GM18909 (cell line): ENCODE results near the gene EIF2AK2.

ENCODE experiments used
- ATAC-seq: cut with Tn5 transposase; IDR thresholded peaks from one replicate; pipeline ENCODE4 v1.9.1; 2021; ENCODE audit warnings: mild to moderate bottlenecking; ENCODE audit not compliant: unreplicated experiment, poor library complexity

The EIF2AK2 gene

DNA sequence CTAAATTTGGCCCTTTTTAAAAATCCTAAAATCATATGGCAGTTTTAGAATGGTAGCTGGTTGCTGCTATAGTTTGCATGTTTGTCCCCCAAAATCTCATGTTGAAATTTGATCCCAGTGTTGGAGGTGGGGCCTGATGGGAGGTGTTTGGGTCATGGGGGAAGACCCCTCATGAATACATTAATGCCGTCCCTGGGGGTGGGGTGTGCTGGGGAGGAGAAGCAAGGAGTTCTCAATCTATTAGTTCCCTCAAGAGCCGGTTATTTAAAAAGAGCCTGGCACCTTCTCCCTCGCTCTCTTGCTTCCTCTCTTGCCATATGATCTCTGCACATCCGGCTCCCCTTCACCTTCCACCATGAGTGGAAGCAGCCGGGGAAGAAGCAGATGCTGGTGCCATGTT is 51.6 kb downstream of the EIF2AK2 start:
- ATAC-seq, result no peak

DNA sequence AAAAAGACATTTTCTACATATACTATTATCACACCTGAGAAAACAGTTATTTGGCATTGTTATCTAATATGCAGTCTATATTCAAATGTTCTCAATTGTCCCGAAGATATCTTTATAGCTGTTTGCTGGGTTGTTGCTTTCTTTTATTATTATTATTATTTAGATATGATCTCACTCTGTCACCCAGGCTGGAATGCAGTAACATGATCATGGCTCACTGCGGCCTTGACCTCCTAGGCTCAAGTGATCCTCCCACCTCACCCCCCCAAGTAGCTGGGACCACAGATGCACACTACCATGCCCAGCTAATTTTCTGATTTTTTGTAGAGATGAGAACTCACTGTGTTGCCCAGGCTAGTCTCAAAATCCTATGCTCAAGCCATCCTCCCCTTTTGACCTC is 52.6 kb downstream of the EIF2AK2 start:
- no peak for ATAC-seq

DNA sequence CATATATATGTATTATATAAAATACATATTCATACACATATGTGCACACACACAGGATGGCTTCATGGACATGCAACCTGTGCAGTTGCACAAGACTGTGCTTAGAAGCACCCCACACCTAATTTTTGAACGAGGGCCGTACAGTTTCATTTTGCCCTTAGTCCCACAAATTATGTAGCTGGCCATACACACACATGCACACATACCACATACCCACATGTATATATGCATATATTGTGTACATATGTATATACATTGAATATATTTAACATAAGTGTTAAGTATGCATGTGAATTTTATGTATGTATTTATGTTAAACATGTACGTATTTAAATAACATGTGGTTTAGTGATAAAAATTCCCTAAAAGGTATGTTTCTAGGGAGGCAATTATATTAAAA is 54.2 kb downstream of the EIF2AK2 start:
- no peak for ATAC-seq

DNA sequence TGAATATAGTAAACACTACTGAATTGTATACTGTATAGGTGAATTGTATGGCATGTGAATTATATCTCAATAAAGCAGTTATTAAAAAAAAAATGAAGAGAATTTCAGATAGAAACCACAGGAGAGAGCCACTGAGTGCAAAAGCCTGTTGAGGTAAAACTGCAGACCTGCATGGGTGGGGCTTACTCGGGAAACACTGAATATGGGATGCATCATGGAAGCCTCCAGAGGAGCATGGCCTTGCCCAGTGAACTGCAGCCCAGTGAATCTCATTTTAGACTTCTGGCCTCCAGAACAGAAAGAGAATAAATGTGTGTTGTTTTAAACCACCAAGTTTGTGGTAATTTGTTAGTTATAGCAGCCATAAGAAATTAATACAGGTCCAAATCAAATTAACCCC is 56.7 kb downstream of the EIF2AK2 start:
- ATAC-seq, result no peak

DNA sequence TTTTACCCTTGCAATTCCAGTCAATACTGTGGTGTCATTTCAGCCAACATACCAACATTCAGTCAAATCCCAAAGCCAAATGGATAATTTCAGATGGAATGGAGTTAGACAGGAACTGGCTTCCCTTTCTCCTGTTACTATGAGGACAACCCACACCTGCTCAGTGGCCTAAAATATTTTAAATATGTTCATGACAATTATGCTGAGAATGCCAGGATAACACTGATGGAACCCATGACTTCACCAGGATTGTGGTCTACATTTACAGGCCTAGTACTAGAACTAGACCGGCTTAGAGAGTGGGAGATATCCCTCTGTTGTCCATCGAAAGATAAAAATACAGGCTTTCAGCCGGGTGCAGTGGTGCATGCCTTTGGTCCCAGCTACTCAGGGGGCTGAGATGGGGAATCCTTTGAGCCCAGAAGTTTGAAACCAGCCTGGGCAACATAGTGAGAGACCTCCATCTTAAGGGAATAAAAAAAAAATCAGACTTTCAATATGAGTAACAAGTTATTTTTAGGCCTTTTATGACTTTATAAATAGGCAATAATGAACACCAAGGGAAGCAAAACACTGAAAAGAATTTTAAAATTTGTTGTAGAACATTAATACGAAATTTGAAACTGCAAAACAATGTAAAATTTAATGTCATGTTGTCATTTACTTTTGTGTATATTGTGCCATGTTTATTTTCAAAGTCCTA is 58.2 kb downstream of the EIF2AK2 start:
- ATAC-seq, result no peak

DNA sequence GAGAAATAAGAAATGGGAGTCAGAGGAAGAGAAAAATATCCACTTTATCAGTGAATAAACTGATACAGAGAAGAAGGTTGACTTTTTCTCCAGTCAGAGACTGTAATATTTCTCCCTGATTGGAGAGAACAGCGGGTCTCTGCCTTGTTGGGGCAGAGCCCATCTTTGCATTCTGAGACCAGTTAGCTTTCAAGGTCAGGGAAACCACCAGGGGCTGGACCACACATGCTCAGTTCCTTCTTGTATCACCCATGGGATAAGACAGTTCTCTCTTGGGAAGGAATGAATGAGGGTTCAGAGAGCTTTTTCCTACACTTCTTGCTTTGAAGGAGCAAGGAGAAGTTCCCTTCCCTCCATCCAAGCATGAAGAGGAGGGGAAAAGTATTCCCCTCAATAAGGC is 60.2 kb downstream of the EIF2AK2 start:
- ATAC-seq, result no peak

DNA sequence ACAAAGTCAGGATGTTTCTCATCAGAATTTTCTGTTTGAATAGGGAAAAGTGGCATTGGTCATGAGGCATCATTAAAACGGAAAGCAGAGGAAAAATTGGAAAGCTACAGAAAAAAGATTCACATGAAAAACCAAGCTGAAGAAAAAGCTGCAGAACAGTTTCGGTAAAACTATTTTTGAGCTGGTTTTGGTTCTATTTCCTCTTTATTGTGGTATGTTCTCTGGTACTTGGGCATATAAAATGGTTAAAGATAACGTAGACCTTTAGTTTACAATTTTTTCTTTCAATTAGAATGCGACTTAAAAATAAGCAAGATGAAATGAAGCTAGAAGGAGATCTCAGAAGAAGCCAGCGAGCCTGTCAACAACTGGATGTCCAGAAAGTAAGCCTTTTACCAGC is 64.9 kb downstream of the EIF2AK2 start:
- peak; percentile 50 for ATAC-seq

DNA sequence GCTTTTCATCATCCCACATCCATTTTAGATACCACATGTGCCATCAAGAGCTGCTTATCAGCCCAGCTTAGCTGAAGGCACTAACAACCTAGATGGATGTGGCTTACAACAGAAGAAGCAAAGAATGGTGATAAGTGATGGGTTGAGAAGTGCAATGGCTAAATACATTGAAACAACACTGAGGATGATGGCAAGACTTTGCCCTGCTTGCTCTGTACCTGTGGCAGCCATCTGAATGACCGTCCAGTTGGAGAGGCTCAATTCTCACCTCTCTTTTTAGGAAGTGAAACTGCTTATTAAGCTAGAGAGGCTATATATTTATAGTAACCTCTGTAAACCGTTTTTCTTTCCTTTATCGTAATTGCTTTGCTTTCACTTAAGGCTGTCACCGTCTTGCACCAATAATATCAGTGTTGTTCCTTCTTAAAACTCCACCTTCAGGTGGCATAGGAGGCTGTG is 66.7 kb downstream of the EIF2AK2 start:
- ATAC-seq, result peak; percentile 90

DNA sequence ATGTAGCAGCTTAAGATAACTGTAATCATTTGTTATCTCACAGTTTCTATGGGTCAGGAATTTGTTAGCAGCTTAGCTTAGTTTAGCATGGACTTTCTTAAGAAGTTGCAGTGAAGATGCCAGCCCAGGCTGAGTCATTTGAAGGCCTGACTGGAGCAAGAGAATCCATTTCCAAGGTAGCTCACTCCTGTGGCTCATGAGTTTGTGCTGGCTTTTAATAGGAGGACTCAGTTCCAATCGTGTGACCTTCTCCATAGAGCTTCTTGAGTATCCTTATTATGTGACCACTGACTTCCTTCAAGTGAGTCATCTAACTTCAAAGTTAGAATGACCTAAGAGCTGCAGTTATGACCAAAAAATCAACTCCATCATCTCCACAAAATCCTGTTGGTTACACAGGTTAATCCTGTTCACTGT is 71.0 kb downstream of the EIF2AK2 start:
- ATAC-seq, result no peak

DNA sequence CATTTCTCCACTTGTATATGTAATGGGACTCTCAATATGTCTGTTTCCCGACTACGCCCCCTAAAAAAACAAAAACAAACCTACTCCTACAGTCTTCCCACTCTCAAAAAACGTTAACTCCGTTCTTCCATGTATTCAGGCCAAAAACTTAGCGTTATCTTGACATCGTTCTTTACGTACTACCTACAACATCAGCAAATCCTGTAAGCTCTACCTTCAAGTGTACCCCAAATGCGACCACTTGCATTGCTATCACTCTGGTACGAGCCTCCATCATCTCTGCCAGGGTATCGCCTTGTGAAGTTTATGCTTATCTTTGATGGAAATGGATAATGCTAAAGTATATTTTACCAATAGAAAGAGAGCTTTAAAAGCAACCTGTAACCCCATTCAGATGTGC is 72.0 kb downstream of the EIF2AK2 start:
- no peak for ATAC-seq

DNA sequence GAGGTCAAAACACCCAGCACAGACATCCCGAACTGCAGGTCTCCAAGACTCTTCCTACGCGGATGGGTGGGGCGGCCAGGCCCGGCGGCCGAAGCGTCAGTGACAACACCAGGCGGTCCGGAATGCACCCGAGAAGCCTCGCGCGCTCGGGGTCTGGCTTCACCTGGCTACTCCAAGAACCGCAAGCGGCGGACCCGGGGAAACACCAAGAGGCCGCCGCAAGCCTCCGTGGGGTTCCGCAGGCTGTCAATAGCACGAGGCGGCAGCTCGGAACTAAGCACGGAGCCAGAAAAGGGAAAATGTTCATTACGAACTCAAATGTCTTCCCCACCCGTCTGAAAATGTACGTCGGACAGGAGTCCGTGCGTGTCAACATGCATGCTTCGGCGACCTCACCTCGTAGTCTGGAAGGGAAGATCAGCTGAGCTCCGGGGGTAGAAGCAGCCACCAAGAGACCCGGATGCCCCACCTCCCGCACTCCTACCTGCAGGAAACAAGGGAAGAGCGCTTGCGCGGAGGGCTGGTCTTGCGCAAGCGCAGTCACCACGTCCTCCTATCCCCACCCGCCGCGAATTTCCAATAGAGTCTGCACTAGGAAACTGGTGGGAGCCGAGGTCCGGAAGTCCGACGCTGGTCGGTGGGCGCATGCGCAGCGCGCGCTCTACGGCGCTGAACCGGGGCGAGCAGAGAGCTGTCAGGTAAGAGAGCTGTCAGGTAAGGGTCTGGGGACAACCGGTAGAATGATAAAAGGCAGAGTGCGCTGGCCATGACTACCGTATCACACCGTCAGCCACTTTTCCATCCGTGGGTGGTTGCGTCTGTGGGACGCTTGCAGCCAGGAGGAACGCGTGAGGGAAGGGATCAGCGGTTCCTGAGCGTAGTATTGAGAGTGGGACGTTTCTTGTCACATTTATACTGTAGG is 72.6 kb downstream of the EIF2AK2 start, which contains the start of the genes GPATCH11 and HEATR5B:
TSS of gene GPATCH11 (plus strand) at position 646 of the 922 bp plus-strand sequence. CDS start 3,864 bp downstream, outside the sequence.
TSS of gene HEATR5B (minus strand) at position 500 of the 922 bp plus-strand sequence. CDS start 958 bp downstream, outside the sequence.
- peak; percentile 88 for ATAC-seq

DNA sequence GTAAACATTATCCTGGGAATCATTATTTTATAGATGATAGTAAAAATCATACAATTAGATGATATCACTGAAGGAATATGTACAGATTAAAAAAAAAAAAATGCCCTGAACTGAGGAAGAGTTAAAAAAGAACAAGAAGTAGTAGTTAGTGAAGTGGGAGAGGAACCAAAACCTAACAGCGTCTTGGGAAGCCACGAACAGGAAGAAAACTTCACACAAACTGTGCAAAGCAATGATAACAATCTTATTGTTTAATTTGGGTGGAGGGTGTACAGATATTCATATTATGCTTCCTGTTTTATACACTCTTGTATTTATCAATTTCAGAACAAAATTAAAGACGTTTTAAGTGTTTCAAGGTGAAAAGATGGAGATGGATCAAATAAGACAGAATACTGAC is 76.1 kb downstream of the EIF2AK2 start:
- no peak for ATAC-seq

DNA sequence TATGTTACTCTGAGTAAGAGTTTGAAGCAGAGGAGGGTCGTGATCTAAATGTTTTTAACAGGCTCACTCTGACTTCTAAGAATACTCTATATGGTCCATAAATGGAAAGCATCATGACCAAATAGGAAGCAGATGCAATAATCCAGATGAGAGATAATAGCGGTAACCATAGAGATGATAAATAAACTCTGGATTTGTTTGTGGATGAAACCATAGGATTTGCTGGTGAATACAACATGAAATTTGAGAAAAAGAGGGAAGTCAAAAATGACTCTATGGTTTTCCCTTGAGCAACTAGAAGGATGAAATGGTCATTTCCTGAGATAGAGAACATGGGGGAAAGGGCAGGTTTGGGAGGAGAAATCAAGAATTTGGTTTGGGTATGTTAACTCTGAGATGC is 76.5 kb downstream of the EIF2AK2 start:
- ATAC-seq, result no peak

DNA sequence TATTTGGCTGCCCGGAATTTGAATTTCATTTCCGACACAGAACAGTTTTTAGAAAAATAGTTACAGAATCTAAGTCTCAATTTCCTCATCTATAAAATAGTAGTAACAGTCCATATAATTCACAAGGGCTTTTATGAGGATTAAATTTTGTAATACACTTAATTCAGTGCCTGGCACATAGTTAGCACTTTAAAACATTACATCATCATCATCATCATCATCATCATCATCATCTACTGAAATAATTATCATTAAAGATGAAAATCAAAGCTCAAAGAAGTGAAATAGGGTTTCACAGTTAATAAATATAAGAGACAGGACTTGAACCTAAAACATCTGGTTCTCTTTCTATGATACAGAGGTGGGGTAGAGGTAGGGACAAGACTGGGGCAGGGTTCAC is 85.8 kb downstream of the EIF2AK2 start:
- no peak for ATAC-seq

DNA sequence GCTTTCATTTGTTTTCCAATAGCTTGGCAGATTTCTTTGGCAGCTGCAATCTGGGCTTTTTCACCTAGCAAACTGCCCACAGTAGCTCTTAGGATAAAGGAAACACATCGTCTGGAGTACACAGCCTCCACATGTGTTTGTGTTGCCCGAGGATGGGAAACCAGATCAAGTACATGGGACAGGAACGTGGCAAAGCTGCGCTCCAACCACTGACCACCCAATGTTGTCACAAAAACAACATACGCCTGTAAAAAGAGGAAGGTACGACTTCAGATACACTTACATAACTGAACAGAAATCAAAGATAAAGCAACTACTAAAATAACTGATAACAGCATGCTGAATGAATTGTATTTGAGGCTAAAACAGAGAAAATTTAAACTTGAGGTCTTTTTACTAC is 88.1 kb downstream of the EIF2AK2 start:
- ATAC-seq, result no peak

DNA sequence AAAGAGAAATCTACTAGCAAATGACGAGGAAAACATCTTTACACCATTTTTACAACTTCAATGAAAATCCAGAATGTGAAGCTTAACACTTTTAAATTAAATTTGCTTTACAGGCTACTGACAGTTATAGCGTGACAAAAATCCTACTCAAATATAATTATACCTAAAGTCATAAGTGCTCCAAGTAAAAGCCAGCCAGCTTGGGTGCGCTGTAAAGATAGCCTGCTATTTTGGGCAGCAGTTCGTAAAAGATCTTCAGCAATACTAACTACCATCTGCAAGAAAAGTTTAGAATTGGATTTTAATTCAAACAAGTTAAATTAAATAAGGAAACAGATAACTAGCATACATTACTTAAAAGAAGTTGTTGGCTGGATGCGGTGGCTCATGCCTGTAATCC is 95.0 kb downstream of the EIF2AK2 start:
- no peak for ATAC-seq

DNA sequence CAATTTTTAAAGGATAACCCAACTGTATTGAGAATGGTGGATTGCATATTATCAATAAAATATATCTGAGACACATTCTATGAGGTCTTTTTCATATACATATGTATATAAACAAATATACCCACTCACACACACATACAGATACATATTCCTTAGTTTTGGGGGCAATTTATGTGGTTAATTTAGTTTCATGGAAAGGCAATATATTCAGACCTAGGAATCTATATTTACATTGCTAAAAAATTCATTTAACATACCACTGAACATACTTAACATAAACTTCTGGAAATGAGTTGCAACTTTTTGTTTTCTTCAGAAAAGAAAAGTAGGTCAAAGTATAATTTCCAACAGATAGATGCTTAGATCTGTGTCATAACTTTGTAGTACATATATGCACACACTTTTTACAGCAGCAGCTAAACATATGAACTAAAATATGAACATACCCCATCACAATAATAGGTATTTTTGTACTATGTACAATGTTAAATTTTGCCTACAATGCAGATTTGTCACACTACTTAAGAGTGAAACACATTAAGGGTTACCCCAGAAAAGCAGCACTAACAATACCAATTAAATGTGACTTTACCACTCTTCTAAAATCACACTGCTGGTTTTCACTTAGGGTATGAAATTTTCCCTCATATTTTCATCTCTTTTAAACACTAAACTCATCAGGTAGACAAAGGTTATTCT is 95.6 kb downstream of the EIF2AK2 start:
- ATAC-seq, result no peak

DNA sequence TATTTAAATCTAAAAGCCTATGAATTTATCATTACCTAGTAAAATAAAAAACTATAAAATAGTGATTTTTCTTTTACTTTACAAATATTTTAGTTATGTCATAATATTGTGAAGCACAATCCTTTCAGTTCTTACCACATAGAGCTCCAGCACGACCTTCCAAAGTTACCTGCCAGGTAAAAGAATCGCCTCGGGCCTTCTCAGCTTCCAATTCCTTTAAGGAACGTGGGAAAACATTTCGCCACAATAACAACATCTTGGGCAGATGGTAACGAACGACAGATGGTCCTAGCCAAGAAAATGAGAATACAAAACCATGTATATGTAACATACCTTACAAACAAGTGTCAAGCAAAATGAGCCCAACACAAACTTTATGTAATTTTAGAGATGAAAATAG is 96.3 kb downstream of the EIF2AK2 start:
- ATAC-seq, result no peak

DNA sequence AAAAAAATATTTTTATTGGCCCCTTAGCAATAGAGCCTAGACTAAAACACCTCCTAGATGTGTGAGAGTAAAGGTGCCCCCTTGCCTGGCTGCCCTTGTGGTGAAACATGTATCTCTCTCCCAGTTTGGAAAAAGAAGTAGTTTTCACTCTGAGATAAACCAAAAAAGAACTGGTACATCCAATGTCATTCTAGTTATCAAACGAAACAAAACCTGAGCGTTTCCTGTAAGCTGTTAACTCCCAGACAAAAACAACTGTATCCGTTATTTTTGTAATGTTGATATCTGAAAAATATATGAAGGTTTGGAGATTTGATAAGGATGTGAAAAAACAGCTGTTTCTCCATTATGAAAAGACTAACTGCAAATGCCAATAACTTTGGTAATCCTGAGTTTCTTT is 96.9 kb downstream of the EIF2AK2 start:
- no peak for ATAC-seq

DNA sequence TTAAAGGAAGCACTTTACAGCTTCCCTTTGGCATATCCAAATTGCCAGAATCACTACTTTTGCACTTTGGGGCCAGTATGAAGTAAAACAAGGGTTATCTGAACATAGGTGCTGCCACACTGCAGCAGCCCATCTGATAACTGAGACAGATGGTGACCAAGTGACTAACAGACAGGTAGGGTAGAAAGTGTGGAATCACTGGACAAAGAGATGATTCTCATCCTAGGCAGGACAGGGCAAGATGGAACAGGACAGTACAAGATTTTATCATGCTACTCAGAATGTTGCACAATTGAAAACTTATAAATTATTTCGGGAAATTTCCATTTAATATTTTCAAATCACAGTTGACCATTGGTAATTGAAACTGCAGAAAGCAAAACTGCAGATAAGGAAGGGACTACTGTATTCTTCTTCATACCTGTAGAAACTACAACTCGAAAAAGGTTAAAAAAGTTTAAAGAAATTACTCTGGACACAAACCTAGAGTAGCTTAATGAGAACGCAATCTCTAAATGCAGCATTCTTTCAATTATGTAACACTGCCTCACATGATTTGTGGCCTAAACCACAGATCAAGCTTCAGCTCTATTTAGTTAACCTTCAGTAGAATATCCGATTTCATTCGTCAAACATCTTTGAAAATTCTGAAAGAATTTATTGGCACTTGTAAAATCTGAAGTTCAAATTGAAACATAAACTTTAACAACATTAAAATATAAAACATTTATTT is 104.0 kb downstream of the EIF2AK2 start:
- ATAC-seq, result no peak
